ENCODE results near the gene NRXN2.

The NRXN2 gene

GRCh38 chr11:64698427-64698826 is 24.6 kb downstream of the NRXN2 start:
- H3K79me2 ChIP-seq (ENCODE audit: insufficient read depth, low read length): no peaks in the 10 kb centered on the region
- no peaks in the 10 kb centered on the region for H3K36me3 ChIP-seq (ENCODE audit: insufficient read depth, low read length)
- no peak overlapping the region for H3K9ac ChIP-seq (ENCODE audit: low read length)
- peaks cover 9% of the 10 kb centered on the region for H3K4me1 ChIP-seq (ENCODE audit: insufficient read depth, low read length, severe bottlenecking)
- H3F3A ChIP-seq (ENCODE audit: insufficient read depth, low read length): no peaks in the 10 kb centered on the region
- no peaks in the 10 kb centered on the region for H3K9me3 ChIP-seq (ENCODE audit: low read length)
- H3K9me2 ChIP-seq (ENCODE audit: low read depth, low read length): no peaks in the 10 kb centered on the region
- H3K4me2 ChIP-seq (ENCODE audit: low read length): no peak overlapping the region
- H3K27me3 ChIP-seq (ENCODE audit: insufficient read depth, low read length): peaks cover 6% of the 10 kb centered on the region
- no peak overlapping the region for H3K4me3 ChIP-seq (ENCODE audit: low read depth, low read length, poor library complexity, severe bottlenecking)
- no peak for TF ChIP-seq CTCF (IDR thresholded peaks at IDR 0.05; ENCODE audit: low read length)
- TF ChIP-seq EZH2 (IDR thresholded peaks at IDR 0.05; ENCODE audit: borderline replicate concordance, low read length): no peak
- H3K27ac ChIP-seq (ENCODE audit: low read depth, low read length, poor library complexity, severe bottlenecking): no peak overlapping the region
- H4K20me1 ChIP-seq (ENCODE audit: insufficient read depth, low read length): no peaks in the 10 kb centered on the region
- H2AFZ ChIP-seq (ENCODE audit: low read length): no peak overlapping the region

GRCh38 chr11:64697663-64698375 is 25.2 kb downstream of the NRXN2 start:
- Histone ChIP-seq H2AFZ (ENCODE audit: low read length) (no peak overlapping the region), H3K9me3 (ENCODE audit: low read length) (no peaks in the 10 kb centered on the region), H4K20me1 (ENCODE audit: insufficient read depth, low read length) (no peaks in the 10 kb centered on the region), H3K9me2 (ENCODE audit: low read depth, low read length) (no peaks in the 10 kb centered on the region), H3F3A (ENCODE audit: insufficient read depth, low read length) (no peaks in the 10 kb centered on the region), H3K9ac (ENCODE audit: low read length) (no peak overlapping the region), H3K4me2 (ENCODE audit: low read length) (no peak overlapping the region), H3K4me1 (ENCODE audit: insufficient read depth, low read length, severe bottlenecking) (peaks cover 9% of the 10 kb centered on the region), H3K27me3 (ENCODE audit: insufficient read depth, low read length) (peaks cover 6% of the 10 kb centered on the region), H3K79me2 (ENCODE audit: insufficient read depth, low read length) (no peaks in the 10 kb centered on the region), H3K36me3 (ENCODE audit: insufficient read depth, low read length) (no peaks in the 10 kb centered on the region), H3K4me3 (ENCODE audit: low read depth, low read length, poor library complexity, severe bottlenecking) (no peak overlapping the region), H3K27ac (ENCODE audit: low read depth, low read length, poor library complexity, severe bottlenecking) (no peak overlapping the region)
- TF ChIP-seq CTCF (IDR thresholded peaks at IDR 0.05; ENCODE audit: low read length) (no peak), EZH2 (IDR thresholded peaks at IDR 0.05; ENCODE audit: borderline replicate concordance, low read length) (no peak)

- Histone ChIP-seq H3K79me2 (ENCODE audit: insufficient read depth, low read length) (no peaks in the 10 kb centered on the region), H3K4me1 (ENCODE audit: insufficient read depth, low read length, severe bottlenecking) (peaks cover 9% of the 10 kb centered on the region), H4K20me1 (ENCODE audit: insufficient read depth, low read length) (no peaks in the 10 kb centered on the region), H3K4me3 (ENCODE audit: low read depth, low read length, poor library complexity, severe bottlenecking) (no peak overlapping the region), H3K36me3 (ENCODE audit: insufficient read depth, low read length) (no peaks in the 10 kb centered on the region), H3K27me3 (ENCODE audit: insufficient read depth, low read length) (peaks cover 6% of the 10 kb centered on the region), H3K9me2 (ENCODE audit: low read depth, low read length) (no peaks in the 10 kb centered on the region), H3K9me3 (ENCODE audit: low read length) (no peaks in the 10 kb centered on the region), H3K9ac (ENCODE audit: low read length) (no peak overlapping the region), H3K4me2 (ENCODE audit: low read length) (no peak overlapping the region), H2AFZ (ENCODE audit: low read length) (no peak overlapping the region), H3K27ac (ENCODE audit: low read depth, low read length, poor library complexity, severe bottlenecking) (no peak overlapping the region), H3F3A (ENCODE audit: insufficient read depth, low read length) (no peaks in the 10 kb centered on the region)
- TF ChIP-seq EZH2 (IDR thresholded peaks at IDR 0.05; ENCODE audit: borderline replicate concordance, low read length) (no peak), CTCF (IDR thresholded peaks at IDR 0.05; ENCODE audit: low read length) (no peak)
Observed at GRCh38 chr11:64696045-64696444, 27.0 kb downstream of the NRXN2 start.
